Fibroblast of villous mesenchyme (primary cell): Measurements from ENCODE around the gene LRP1B. TPM values are rescaled to one million over a fixed set of nuclear protein-coding genes. Genes with fewer than 3 reads are reported as not detected.

ENCODE experiments used
- DNase-seq: peaks from one replicate; pipeline ENCODE4 v3.0.0-alpha.2; 2010; ENCODE audit warnings: low read depth
- H3K4me3 ChIP-seq: 2 replicates; pipeline ENCODE4 v1.5.1; 2011; ENCODE audit warnings: low read depth, mild to moderate bottlenecking, low read length
- CTCF ChIP-seq: IDR thresholded peaks from 2 replicates; pipeline ENCODE4 v1.5.1; 2012; ENCODE audit warnings: low read depth, mild to moderate bottlenecking, low read length; ENCODE audit not compliant: insufficient read depth
- total RNA-seq: library from RNA; depleted of rRNA; stranded (reverse); fragments of >200 nt; gene quantifications from 2 replicates; pipeline ENCODE4 v1.2.3, GENCODE V29; 2012

LRP1B gene
- total RNA-seq, 1 donor: 2.2 TPM

DNA sequence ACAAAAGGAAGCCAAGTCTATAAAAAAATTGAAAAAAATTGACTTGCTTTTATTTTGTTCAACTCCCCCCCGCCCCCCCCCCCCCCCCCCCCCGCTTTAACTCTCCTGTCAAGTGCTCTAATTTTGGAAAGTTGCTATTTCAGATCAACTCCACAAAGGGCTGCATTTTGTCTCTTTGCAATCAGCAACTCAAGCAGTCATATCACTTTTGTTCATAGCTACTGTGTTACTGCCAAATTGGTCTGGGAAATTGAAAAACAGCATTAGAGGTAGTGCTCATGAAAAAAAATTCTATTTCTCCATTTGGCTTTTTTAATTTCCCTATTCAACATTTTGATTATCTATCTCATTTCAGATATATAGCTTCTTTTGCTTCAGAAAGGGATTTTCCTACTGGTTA is 531.8 kb downstream of the LRP1B start:
- no peak for DNase-seq
- TF ChIP-seq CTCF: no peak
- no peak overlapping the region for H3K4me3 ChIP-seq

DNA sequence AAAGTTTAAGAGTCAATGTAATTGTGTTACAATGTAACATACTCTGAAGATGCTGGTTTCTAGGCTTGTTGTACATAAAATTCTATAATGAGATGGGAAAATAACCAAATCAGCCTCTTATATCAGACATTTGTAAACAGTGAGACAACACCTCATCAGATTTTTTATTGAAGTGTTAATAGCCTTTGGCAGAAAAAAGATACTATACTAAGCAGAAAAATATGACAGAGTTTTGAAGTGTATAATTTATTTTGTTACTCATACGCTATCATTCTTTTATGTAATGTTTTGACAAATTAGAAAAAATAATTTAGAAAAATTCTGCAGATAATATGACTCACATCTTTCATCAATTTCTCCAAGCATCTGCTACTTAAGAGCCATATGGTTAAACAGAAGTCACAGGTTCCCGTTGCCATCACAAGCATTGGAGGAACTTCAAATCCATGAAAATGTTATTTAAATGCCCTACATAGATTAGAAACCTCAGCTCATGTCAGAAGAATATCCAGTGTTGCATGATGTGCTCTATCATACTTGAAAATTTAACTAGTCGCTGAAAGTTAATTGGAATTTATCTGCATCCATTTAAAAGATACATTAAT is 535.4 kb downstream of the LRP1B start:
- no peak overlapping the region for H3K4me3 ChIP-seq
- TF ChIP-seq CTCF: no peak

DNA sequence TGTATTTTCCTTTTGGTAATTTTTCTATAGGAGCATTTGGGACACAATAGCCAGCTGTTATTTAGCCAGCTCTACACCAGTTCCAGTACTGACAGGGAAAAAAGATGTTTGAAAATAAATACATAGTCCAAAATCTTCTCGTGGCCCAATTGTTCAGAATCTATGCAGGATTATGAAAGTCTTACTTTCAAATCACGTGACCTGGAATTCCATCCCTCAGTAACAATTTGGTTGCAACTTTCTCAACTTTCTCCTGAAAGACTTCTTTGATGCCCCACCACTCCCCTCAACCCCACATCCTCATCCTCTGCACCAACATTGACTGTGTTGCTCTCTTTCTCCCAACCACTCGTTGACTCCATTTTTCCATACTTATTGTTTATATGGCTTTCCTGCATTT is 539.0 kb downstream of the LRP1B start:
- no peak overlapping the region for H3K4me3 ChIP-seq
- no peak for TF ChIP-seq CTCF
- no peak for DNase-seq

More for the DNA sequence above, 535.4 kb downstream of the LRP1B start:
- DNase-seq: no peak

DNA sequence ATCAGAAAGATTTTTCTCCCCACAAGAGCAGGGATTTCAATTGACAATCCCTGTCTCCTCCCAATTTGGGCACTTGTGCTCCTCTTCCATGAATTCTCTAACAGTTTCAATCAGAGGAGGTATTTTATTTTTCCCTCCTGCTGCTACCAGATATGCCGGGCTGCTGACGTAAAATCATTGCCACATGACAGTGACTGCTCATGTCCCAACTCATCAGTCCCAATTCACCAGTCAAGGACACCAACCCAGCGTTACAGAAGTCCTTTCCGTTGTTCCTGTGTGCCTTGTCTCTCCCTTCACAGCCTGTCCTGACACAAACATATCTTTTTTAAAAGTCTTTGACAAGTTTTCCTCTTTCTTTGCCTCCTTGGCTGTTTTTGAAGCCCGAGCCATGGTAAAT is 540.2 kb downstream of the LRP1B start:
- no peak for TF ChIP-seq CTCF

GRCh38 chr2:141589314-141589713 is 541.5 kb downstream of the LRP1B start:
- no peak for DNase-seq
- TF ChIP-seq CTCF: no peak
- no peak overlapping the region for H3K4me3 ChIP-seq

More for the DNA sequence above, 540.2 kb downstream of the LRP1B start:
- no peak for DNase-seq
- no peak overlapping the region for H3K4me3 ChIP-seq

GRCh38 chr2:141586985-141587384 is 543.8 kb downstream of the LRP1B start:
- TF ChIP-seq CTCF: no peak
- DNase-seq: no peak
- H3K4me3 ChIP-seq: no peak overlapping the region

DNA sequence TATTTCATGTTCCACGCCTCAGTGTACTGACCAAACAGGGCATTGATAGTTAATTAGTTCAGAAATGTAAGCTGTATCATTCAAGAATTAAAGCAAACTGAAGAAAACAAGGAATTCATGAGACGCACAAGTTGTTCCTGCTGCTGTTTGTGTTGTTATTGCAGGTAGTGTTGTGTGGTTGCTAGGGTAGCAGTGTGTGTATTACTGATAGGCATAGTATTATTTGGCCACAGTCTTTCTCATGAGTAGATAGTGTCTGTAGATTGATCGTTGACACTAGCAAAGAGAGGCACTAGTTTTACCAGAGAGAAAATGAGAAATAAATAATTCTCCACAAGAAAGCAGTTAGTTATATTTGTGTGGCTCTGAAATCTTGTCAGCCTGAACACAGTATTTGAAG is 548.6 kb downstream of the LRP1B start:
- no peak overlapping the region for H3K4me3 ChIP-seq
- no peak for TF ChIP-seq CTCF
- DNase-seq: no peak
